Sciatic nerve (tissue), 2 donors: ENCODE measurements around the gene BABAM1. TPM values are rescaled to one million over a fixed set of nuclear protein-coding genes. Genes with fewer than 3 reads are reported as not detected.

Source experiments
- ATAC-seq: fragments of 200-7000 bp; cut with Tn5 transposase; one replicate; pipeline ENCODE4 v1.9.1; 2020; ENCODE audit warnings: mild to moderate bottlenecking, moderate library complexity
- DNase-seq: peaks from one replicate; pipeline ENCODE4 v3.0.0-alpha.2; 2020; ENCODE audit warnings: low spot score
- intact Hi-C: fragments of 100-400 bp; cut with DNase I; formaldehyde crosslinking; loops from one replicate; pipeline ENCODE4 v1.14.2; 2022
- total RNA-seq: library from RNA; stranded (reverse); fragmentation: NEBNext Ultra II Directional; extraction: Animal tissue kit (Norgen Biotek cat#: 25700); gene quantifications from one replicate; pipeline ENCODE4 v1.2.1, GENCODE V29; 2021
- donor health status: DM: no; HTN: no; CAD: no.
- donor health status: DM: no; HTN: no; CAD: no.

The BABAM1 gene
- total RNA-seq, 1 donor from 2014 or later: 66.6 TPM

DNA sequence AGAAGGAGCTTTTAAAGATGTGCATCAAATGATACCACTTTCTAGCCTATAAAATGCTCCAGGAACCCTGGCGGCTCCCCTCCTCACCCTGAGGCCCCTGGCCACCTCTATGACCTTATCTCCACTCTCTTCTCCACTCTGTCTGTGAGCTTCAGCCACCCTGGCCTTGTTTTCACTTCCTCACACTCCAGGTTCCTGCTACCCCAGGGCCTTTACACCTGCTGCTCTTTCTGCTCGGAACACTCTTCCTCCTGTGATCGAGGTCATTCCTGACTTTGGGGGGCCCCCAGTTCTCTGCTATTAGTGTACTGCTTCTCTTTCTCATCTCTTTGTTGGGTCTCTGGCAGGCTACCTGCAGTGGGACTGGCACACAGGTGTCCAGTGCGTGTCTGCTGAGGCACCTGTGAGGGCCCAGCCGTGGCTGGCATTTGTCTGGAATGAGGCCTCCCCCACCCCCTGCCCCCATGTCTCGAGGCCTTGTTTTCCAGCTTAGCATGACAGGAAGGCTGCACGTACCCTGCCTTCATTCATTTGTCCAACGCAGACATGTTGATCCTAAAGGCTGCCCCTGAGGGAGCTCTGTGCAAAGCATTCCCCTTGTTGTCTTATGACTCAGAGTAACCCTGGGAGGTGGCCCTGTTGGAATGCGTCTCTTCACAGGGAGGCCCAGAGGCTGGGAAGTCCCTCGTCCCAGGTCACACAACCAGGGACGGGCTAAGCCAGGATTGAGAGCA lies 44.4 kb downstream of the BABAM1 start:
- intact Hi-C loops: no loop called here
- DNase-seq (no peak), ATAC-seq (no peak)

DNA sequence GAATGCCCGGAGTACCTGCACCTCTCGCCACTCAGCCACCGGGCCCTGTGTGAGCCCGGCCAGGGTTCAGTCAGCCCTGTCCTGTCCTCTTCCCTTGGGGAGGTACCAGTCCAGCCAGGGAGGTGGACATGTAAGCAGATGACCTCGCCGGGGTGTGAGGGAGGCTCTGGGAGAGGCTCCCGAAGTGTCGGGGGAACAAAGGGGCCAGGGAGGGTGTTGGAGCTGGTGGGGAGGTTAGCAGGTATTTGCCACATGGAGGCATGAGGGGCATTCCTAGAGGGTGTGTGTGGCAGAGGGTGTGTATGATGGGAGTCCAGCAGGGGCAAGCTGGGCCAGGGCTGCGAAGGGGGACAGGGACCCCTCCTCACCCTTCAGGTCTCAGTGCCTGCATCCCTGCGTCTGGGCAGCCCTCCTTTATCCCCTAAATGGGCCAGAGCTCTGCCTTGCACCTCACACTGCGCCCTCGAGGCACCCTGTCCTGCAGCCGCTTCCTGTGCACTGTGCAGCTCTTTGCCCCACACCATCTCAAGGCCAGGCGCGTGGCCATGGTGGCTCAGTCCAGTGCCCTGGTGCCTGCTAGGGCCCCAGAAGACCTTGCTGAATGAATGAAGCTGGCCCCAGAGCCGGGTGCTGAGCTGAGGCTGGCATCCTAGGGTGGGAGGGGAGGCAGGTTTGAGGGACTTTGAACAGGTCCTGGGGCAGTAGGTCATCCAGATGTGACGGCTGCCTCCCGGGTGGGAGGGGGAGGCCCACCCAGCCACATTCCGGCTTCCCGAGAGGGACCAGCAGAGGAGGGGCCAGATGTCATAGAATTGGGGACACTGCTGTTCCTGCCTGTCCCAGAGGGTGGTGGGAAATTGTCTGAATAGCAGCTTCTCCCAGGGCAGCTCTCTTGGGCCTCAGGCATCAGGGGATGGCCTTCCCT lies 45.2 kb downstream of the BABAM1 start:
- ATAC-seq (no peak), DNase-seq (no peak)
- intact Hi-C loops: no loop called here

- no peak for ATAC-seq
- DNase-seq: peak; percentile 60
- intact Hi-C loops: no loop called here
Observed at GRCh38 chr19:17314007-17314593, 46.9 kb downstream of the BABAM1 start.

GRCh38 chr19:17318966-17319365 lies 51.7 kb downstream of the BABAM1 start:
- intact Hi-C loops: no loop called here
- DNase-seq (no peak), ATAC-seq (no peak)

DNA sequence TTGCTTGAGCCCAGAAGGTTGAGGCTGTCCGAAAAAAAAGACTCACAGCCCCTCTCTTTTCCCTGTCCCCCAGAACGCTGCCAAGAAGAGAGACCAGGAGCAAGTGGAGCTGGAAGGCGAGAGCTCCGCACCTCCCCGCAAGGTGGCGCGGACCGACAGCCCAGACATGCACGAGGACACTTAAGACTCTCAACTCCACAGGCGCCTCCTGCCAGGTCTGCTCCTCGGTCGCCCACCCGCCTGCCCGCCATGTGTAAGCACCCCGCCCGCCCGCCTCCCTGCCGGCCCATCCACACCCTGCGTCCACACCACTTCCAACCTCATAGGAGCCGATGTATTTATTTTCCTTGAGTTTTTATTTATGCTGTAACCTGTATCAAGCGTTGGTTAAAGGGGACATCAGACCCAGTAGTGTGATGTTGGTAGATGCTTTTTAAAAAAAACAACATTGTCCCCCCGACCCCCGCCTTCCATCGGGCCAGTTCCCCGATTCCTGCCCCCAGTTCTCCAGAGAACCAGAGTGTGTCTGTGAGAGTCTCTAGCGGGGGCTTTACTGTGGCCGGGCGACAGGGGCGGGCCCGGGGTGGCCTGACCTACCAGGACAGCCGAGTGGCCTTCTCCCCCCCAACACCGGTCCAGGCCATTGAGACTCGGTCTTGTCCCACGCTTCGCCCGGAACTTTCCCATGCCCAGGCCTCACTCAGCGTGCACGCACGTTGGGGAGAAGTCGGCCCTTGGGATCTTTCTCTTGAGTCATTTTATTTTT lies 52.4 kb downstream of the BABAM1 start:
- DNase-seq (no peak), ATAC-seq (no peak)
- intact Hi-C loops: no loop called here

DNA sequence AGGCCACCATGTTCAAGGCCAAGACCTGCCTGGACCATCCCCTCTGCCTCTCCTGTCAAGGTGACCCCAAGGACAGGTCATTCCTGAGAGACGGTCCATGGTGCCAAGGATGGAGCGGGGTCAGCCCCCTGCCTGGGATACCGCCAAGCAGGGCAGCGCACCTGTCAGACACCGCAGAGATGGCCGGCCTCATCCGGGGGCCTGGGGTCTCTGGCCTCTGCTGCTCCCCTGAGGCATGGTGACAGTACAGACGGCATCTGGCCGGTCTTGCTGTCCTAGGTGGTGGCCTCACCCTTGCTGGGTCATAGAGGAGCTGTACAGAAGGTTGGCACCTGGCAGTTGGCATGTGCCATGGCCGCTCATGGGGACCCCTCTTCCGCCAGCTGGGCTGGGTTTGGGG lies 53.2 kb downstream of the BABAM1 start:
- no peak for DNase-seq
- no peak for ATAC-seq
- intact Hi-C loops: no loop called here

DNA sequence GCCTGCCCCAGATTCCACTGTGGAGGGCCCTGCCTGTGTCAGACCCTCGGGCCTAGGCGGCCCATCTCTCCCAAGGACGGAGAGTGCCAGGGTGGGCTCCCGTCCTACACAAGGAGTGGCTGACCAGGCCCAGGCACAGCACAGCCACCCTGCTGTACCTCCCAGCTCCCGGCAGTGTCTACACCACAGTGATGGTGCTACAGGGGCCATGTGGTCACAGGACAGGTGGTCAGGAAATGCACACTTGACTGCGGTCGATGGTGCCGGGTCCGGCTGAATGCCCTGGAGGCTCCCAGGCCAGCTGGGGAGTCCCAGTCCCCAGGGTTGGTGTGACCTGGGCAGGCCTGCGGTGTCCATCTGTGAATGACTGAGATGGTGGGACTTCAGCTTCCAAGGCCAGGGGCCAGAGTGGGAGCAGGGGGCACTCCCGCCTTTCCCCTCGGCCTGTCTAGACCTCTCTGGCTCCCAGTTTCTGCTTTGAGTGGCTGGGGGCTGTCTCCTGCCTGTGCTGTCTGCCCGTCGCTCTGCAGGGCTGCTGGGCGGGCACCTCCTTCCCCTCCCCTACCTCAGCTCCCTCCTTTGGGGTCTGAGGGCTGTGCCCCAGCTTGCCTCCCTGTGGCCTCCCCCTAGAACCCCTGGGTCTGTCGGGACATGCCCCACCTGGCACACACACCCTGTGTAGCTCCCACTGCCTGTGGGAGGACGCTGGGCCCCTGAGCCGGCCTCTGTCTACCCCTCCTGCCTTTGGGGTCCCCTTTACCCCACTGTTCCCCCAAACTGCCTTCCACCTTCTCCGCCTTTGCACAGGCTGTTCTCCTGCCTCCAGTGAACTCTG lies 54.6 kb downstream of the BABAM1 start:
- intact Hi-C loops: no loop called here
- DNase-seq: no peak
- no peak for ATAC-seq

- no peak for DNase-seq
- peak; percentile 48 for ATAC-seq
- intact Hi-C loops: no loop called here
Observed at GRCh38 chr19:17322854-17323253, 55.6 kb downstream of the BABAM1 start.

GRCh38 chr19:17323300-17323963 lies 56.2 kb downstream of the BABAM1 start:
- intact Hi-C loops: no loop called here
- no peak for ATAC-seq
- DNase-seq: no peak

GRCh38 chr19:17323964-17324332 lies 56.7 kb downstream of the BABAM1 start:
- no peak for DNase-seq

GRCh38 chr19:17324357-17325114 lies 57.3 kb downstream of the BABAM1 start:
- ATAC-seq (no peak), DNase-seq (no peak)
- intact Hi-C loops: no loop called here

More at GRCh38 chr19:17323964-17324332, 56.7 kb downstream of the BABAM1 start:
- intact Hi-C loops: no loop called here
- no peak for ATAC-seq

- DNase-seq: no peak
- intact Hi-C loops: no loop called here
- no peak for ATAC-seq
Observed at GRCh38 chr19:17325133-17325532, 57.9 kb downstream of the BABAM1 start.

GRCh38 chr19:17325881-17326594 lies 58.8 kb downstream of the BABAM1 start:
- peak; percentile 79 for DNase-seq
- intact Hi-C loops: no loop called here
- ATAC-seq: peak; percentile 53

- intact Hi-C loops: no loop called here
- peak; percentile 24 for ATAC-seq
- DNase-seq: no peak
Observed at GRCh38 chr19:17326595-17326966, 59.3 kb downstream of the BABAM1 start.

GRCh38 chr19:17327068-17327653 lies 59.9 kb downstream of the BABAM1 start:
- intact Hi-C loops: no loop called here
- peak; percentile 57 for DNase-seq
- no peak for ATAC-seq
